NCI-H2171 treated with DMSO at 0.1 percent for 48 hours (cell line): ENCODE data around the gene RNF5.
"Not testable (repeated sequence)": the region's sequence is repeated elsewhere in the genome, so short reads cannot be mapped to it uniquely, and the experiment has no call there.

Experiments used
- DNase-seq: peaks from one replicate; lab custom pipeline; 2025; lab: John Stamatoyannopoulos, UW

RNF5 gene

DNA sequence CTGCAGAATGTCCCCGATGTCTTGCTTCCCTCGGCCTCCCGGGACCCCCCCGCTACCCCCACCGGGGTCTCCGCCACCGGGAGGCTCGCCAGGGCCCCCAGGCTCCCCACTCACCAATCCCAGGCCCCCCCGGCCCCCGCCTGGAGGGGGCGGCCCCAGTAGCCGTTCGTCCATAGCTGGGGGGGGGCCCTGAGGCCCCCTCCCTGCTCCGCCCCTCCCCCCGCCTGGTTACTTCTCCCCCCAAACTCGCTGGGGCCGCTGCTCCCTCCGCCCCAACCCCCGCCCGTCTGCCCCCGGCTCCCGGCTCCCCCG is 11.5 kb downstream of the RNF5 start:
- DNase-seq = no peak

DNA sequence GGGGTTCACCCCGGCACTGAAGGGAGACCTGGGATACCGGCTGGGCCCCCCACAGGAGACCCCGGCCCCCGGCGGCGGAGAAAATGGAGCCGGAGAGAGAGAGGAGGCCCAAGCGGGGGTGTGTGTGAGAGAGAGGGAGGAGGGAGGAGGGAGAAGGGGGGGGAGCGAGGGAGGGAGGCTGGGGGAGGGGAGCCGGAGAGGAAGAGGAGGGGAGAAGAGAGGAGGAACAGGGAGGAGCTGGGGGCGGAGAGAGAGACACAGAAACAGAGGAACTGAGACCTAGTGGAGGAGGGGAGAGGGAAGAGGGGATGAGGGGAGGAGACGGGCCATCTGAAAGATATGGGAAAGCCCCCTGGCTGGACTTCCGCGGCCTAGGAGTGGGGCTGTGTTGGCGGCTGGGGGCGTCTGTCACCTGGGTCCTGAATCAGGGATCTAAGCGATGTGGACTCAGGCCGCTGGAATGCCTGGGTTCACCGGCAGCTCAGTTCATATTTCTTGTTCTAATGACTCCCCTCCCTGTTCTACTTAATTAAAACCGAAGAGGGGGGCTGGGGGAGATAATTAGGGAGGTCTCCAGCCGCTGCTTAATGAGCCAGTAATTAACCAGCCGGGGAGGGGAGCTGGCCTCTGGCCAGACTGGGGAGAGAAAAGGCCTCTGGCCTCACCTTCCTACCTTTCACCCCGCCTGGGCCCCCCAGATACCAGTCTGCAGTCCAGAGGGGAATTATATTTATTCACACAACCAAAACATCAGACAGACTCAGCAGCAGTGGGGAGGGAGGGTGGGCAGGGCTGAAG is 12.0 kb downstream of the RNF5 start, which contains the start of gene PBX2:
TSS of gene PBX2 (minus strand) at position 149 of the 798 bp plus-strand sequence. CDS start 287 bp downstream, outside the sequence.
- DNase-seq = peak; percentile 90

DNA sequence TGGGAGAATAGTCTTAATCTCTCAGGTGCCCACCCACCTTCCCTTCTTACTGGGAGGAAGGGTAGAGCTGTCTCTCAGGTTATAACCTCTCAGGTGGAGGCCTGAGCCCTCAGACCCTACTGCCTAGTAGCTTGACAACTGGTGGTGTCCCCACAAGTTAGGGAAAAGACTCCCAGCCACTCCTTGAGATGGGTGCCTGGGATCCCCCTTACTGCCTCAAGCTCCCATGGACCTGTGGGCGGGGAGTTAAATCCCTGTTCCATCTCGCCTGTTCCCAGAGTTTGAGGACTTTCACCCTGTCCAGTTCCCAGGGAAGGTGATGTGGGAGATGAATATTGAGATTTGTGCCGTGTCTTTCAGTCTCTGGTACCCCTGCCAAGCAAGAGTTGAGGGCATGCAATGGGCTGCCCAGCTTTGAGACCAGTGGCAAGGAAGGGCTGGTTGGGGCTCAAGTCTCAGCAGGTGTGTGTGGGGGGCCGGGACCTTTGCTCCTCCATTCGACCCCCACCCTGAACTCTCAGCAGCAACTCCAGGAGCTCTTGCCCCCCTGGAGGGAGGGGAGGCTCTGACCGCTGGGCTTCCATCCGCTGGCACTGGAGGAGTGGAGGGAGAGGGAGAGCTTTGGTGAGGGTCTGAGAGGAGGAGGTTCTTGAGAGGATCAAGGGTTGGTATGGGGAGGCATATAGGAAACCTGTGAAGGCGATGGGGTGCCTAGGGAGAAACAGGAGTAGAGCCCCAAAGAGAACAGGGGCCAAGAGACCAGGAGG is 12.9 kb downstream of the RNF5 start:
- no peak for DNase-seq

DNA sequence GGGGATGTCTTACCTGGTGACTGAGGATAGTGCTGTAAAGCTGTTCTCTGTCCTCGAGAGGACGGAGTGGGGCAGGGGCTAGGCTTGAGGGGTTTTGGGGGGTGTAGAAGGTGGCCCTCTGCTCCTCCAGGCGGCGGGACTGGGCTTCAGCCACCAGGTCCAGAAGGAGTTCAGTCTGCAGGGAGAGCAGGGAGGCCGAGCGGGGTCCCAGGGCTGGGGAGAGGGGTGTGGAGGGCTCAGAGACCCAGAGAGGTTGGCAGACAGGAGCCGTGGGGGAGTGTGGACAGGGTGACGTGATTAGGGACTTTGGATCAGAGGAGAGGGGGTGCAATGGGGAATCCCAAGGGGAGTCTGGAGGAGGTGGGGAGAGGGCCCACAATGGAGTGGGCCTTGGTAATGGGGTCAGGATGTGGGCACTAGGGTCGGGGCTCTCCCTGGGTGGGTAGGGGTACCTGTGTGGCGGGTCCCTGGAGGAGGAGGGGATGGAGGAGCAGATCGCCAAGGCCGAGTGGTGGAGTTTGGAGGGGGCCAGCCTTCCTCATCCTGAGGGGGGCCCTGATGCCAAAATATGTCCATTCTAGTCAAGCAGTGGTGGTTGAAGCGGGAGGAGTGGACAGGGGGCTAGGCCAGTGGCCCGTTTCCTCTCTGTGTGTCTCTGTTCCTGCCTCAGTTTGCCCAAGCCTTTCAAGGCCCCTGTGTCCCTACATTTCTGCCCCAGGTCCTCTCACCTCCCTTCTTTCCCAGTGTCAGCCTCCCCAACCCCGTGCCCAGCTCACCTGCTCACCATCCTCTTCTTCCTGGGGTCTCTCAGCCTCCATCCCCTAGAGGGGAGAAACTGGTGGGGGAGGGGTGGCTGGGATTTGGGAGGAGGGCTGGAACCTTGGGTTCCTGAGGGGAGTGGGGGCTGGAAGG is 13.7 kb downstream of the RNF5 start:
- DNase-seq = no peak

DNA sequence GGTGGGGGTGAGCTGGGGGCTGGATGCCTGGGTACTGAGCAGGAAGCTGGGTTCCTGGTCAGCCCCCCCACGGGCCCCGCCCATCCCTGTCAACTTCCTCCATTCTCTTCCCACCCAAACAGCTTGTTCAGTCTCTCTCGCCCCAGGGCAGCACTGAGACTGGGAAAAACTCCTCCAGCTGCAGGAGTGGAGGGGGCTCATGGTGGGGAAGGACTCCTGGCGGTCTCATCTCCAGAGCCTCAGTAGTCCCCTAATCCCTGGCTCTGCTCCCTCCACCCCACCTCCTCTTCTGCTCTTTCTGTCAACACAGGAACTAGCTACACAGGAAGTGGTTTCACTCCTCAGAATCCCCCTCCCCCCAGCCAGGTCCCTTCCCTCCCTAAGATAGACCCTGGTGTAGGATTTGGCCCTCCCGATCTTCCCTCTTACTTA is 14.4 kb downstream of the RNF5 start, which contains the start of gene GPSM3:
TSS of gene GPSM3 (minus strand) at position 36 of the 432 bp plus-strand sequence. CDS start 130 bp downstream, outside the sequence.
- DNase-seq = no peak

DNA sequence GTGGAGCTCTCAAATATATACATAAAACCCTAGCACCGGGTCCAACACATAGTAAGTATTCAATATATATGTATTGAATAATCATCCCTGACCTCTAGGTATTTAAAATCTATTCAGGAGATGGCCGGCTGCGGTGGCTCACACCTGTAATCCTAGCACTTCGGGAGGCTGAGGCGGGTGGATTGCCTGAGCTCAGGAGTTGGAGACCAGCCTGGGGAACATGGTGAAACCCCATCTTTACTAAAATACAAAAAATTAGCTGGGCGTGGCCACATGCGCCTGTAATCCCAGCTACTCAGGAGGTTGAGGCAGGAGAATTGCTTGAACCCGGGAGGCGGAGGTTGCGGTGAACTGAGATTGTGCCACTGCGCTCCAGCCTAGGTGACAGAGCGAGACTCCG is 14.9 kb downstream of the RNF5 start:
- not testable (repeated sequence) for DNase-seq

DNA sequence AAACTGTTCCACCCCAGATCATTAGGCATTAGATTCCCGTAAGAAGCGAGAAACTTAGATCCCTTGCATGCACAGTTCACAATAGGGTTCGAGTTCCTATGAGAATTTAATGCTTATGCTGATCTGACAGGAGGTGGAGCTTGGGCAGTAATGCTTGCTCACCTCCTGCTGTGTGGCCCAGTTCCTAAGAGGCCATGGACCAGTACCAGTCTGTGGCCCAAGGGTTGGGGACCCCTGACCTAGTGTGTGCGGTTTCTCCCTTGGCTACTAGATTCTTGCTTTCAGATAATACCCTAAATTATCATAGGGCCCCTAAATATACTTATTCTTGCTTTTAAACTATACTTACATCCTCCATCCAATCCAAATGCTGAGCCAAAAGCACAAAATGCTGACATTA is 16.2 kb downstream of the RNF5 start:
- no peak for DNase-seq

DNA sequence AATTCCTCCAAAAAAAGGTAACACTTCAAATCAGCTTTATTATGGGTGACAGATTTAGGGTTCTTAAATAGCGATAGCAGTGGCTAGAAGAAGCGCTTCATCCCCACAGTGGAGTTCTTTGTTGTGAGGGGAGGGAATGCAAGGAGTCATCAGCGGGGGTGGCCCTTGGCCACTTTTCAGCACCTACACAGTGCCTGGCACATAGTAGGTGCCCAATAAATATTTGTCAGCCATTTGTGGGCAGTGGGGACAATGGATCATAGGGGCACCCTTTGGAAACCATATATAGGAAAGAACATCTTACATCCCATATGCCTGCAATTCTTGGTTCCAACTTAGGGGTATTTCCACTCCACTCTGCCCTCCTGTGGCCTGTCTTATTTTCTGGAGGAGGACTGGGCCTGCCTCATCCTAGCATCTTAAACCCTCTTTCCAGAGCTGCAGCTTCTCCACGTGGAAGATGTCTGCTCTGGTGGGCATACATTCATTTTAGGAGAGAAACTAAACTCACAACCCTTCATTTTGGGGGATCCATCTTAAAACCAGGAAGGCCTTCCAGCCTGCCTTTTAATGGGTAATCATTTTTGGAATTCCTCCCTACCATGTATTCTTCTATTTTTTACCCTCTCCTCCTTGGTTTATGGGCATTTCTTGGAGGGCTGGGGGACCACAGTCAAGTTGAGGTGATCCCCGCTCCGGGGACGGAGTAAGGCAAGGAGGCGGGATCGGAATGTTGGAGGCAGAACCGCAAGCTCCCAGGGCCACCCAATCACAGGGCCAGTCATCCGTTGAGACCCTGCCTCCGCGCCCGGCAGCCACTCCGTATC is 16.8 kb downstream of the RNF5 start:
- peak; percentile 73 for DNase-seq

DNA sequence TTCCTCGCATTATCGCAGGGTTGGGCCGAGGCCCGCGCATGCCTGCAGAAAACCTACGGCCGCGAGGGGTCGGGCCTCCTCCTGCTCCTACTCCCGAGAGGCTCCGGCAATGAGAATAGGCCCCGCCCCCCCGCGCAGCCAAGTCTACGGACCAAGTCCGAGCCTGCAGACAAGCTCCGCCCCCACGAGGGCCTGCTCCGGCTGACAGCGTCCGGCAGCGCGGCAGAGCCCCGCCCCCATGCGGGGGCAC is 17.4 kb downstream of the RNF5 start:
- peak; percentile 99 for DNase-seq

DNA sequence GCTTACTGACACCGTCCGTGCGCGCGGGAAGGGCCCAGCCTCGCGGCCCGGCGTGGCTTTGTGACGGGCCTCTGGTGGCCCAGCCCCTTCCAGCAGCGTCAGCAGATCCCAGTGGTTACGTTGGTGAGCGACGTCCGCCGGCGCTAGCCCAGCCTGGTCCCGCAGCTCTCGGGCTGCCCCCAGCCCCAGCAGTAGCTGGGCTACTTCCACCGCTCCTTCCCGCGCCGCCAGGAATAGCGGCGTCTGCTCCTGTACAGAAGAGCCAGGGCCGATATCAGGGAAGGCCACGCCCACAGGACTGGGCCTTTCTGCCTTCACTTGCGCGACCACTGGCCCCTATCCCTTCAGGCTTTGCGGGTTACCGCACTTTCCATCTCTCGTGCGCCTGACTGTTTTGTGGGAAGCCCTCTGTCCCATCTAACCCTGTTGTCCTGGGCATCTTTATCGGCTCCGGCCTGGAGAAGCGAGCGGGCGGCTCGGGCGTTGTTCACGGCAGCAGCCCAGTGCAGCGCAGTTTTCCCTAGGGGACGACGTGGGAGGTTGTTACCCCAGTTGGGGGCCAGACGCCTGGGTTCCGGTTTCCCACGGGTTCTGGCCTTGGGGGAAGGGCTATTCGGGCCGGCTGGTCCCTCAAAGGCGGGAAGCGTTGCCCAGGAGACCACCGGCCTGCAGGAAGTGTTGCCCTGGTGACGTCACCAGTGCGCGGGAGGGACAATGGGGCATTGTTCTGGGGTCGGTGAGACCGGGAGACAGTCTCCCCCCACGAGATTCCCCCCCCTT is 17.9 kb downstream of the RNF5 start:
- peak; percentile 77 for DNase-seq

DNA sequence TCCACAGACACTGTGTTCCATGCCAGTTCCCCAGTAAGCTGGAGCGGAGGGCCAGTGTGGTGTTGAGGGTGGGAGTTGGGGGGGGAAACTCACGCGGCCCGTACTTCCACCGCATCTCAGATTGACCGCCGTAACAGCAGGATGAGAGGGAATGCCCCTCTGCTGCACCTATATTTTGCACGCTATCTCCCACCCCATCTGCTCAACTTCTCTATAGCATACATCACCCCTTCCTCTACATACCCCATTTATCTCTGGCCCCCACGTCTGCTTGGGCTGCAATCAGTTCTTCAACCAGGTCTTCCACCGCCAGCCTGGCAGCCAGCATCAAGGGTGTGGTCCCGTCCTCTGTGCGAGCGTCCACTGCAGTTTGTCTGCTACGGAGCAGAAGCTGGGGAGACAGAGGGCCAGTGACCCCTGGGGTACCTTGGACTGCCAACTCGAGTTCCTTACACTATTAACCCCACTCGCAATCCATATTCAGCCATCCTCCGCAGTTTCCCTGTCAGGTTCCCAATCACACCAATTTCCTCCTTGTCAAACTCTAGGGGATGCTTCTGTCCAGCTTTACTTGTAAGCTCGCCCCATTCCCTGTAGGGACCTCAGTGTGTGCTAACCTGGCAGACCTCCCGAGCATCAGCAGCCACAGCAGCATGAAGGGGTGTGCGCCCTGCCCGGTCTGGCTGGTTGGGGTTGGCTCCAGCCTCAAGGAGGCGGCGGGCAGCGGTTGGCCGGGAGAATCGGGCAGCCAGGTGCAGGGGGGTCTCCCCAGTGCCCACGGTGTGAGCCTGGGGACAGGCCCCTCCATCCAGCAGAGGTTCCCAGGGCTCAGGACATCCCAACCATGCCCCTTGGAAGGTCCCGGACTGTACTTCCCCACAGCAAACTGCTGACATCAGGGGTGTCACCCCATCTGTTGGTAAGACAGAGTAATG is 18.7 kb downstream of the RNF5 start:
- DNase-seq = no peak

DNA sequence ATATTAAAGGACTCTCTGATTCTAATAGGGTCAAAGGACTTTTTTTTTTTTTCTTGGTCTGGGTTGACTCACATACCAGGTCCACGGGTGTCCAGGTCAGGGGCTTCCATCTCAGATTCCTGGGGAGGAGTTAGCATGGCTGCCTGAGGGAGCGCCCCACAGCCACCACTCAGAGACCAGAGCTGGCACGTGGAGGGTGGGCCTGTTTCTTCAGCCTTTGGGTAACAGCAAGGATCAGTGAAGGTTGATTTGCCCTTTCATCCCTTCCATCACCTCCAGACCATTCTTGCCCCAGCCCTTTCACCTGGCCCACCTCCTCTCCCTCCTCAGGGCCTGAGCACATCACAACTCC is 20.1 kb downstream of the RNF5 start:
- no peak for DNase-seq

DNA sequence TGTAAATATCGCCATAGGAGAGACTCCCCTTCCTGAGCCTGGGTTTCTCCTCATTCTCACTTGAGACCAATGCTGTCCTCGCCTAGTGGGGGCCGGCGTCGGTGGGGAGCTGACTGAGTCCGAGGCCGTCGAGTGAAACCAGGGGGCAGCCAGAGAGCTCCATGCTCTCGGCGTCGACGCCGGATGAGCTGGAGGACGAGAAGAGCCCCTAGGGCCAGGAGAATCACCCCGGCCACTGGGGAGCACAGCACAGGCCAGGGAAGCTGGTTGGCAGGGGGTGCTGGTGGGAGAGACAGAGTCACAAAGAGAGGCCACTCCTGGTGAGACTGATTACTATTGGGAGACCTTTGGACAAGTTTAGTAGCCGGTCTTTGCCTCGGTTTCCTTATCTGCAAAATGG is 20.7 kb downstream of the RNF5 start:
- DNase-seq = no peak

DNA sequence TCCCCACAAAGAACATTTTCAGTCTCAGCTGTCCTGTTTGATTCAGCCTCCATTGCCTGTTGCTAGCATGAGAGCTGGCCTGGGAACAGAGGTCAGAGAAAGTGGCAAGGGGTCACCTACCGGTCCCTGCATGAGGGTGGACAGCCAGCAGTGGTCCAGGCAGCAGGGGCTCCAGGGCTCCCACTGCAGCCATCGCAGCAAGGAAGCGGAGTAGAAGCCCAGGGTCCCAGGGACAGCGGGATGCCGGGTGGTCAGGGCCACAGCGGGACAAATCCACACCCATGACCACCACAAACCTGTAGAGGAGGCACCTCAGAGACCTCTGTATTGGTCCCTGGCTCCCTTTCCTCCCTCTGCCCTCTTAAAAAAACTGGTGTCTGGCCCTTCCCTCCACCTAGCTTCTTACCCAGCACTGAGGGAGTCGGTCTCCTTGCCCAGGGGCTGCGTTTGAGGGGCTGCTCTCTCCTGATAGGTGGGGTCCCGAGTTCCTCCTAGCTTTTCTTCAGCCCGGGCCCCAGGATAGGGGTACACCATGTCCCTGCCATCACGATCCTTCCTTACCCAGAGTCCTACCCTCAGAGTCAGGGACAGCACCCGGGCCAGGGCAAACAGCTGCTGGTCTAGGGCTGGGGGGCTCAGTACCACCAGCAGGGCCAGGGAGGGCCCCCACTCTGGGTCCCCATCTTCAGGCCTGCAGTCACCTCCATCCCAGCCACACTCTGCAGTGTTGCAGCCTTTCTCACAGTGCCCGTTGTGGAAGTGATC is 22.7 kb downstream of the RNF5 start:
- DNase-seq = no peak

DNA sequence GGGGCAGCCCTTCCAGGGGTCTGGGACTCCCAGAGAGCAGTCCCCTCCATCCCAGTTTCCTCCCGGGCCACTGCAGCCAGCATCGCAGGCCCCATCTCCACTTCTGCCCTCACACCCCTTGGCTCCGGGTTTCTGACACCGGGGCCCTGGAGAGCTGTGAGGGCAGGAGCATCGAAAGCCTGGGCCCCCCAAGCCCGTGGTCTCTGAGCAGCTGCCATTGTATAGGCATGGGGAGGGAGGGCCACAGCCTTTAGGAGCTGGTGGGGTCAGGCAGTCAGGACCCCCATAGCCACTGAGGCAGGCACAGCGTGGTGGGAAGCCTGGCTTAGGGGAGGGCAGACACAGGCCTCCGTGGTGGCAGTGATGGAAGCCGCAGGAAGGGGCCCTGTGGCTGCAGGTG is 24.0 kb downstream of the RNF5 start:
- DNase-seq = no peak

DNA sequence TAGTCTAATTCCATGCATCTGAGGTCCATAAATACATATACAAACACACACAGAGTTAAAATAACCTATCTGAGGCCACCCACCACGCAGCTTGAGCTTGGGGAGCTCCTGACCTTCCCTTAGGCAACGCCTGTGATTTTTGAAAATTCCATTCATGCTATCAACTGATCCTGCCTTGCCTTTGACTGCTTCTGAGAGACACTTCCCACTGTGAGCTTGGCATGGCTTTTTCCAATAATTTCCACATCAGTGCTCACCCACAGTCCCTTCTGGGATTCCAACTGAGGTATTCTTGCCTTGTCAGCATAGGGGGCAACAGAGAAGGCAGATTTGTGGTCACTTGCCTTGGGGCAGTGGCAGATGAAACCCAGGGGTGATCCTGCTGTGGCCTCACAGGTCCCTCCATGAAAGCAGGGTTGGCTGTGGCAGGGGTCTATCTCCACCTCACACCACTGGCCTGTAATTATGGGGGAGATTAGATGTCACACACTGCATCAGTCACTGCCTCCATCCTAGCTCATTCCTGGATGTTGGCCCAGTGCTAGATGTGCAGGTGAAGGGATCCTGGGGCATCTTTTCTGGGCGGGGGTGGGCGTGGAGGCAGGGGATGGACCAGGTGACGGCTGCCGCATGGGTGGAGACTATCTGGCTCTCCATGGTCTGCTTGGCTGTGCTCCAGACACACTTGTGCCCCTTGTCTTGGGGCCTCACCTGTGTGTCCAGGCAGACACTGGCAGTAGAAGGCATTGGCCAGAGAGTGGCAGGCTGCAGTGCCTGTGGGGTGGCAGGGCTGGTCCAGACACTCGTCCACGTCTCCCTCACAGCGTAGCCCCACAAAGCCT is 25.4 kb downstream of the RNF5 start:
- DNase-seq = peak; percentile 6

DNA sequence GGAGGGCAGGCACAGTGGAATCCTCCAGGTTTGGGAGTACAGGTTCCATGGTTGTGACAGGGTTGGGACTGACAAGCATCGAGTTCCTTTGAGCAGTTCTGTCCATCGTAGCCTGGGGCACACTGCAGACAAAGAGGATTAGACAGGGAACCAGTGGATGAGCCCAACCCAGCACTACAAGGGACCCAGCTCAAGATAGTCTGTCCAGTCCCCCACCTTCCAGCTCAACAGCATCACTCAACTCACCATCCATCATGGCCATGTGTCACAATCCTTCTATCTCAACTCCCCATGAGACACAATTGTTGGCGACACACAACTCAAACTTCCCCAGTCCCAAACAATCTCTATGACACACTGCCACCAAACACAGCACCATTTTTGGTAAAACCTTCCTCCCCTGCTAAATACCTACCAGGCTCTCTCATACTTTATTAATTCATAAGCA is 26.1 kb downstream of the RNF5 start:
- DNase-seq = no peak

DNA sequence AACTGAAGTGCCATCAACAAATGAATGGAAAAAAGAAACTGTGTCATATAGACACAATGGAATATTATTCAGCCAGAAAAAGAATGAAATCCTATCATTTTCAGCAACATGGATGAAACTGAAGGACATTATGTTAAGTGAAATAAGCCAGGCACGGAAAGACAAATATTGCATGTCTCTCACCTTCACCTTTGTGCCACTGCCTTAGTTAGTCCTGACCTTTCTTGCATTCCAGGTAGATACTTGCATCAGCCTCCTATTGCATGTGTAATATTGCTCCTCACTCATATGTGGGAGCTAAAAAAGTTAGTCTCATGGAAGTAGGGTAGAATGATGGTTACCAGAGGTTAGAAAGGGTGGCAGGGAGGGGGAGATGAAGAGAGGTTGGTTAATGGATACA is 30.8 kb downstream of the RNF5 start:
- no peak for DNase-seq
